Measurements from ENCODE around the gene ART3.

DNA sequence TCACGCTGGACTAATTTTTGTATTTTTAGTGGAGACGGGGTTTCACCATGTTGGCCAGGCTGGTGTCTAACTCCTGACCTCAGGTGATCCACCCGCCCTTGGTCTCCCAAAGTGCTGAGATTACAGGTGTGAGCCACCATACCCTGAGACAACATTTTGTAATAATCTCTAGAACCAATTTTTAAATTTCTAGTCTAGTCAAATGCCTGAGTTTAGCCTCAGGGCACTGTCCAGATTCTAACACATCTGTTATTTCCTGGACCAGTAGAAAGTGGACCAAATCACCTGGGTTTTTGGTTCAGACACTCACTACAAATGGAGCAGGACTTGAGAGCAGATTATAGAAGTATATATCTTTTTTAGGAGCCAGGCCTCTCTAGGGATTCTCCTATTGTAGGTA, 21.6 kb downstream of the ART3 start:
- TF ChIP-seq, protein P1, sequence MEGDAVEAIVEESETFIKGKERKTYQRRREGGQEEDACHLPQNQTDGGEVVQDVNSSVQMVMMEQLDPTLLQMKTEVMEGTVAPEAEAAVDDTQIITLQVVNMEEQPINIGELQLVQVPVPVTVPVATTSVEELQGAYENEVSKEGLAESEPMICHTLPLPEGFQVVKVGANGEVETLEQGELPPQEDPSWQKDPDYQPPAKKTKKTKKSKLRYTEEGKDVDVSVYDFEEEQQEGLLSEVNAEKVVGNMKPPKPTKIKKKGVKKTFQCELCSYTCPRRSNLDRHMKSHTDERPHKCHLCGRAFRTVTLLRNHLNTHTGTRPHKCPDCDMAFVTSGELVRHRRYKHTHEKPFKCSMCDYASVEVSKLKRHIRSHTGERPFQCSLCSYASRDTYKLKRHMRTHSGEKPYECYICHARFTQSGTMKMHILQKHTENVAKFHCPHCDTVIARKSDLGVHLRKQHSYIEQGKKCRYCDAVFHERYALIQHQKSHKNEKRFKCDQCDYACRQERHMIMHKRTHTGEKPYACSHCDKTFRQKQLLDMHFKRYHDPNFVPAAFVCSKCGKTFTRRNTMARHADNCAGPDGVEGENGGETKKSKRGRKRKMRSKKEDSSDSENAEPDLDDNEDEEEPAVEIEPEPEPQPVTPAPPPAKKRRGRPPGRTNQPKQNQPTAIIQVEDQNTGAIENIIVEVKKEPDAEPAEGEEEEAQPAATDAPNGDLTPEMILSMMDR (IDR thresholded peaks at IDR 0.05; ENCODE audit: control extremely low read depth in 1 of 3, insufficient read depth in 1 of 3, low read depth in 1 of 3, low read length in 3 of 3): no peak
- no peak for TF ChIP-seq EP300 (IDR thresholded peaks at IDR 0.05; ENCODE audit: borderline replicate concordance in 1 of 2, low read depth in 2 of 2, low read length in 2 of 2)
- TF ChIP-seq POLR2A (IDR thresholded peaks at IDR 0.05; ENCODE audit: control extremely low read depth in 1 of 2, low read depth in 2 of 2, low read length in 2 of 2): no peak
